BJ (cell line): ENCODE measurements around the gene VSIG10L2. TPM values are rescaled to one million over a fixed set of nuclear protein-coding genes. Genes with fewer than 3 reads are reported as not detected.

ENCODE experiments used
- CTCF ChIA-PET: fragments of 350-600 bp; formaldehyde crosslinking; extraction: SDS; loops from one replicate; lab custom pipeline; 2021; ENCODE audit warnings: antibody characterized with exemption, inconsistent platforms; lab: Yijun Ruan, JAX
- POLR2A ChIA-PET: fragments of 300-600 bp; sonication (Branson Sonifier 250); formaldehyde crosslinking; extraction: SDS; loops from one replicate; lab custom pipeline; 2021; ENCODE audit warnings: antibody characterized with exemption; lab: Charles Lee
- DNase-seq: peaks from one replicate; pipeline ENCODE4 v3.0.0-alpha.2; 2011; ENCODE audit warnings: low read depth
- H3K27me3 ChIP-seq: 2 replicates; pipeline ENCODE4 v1.6.0; 2011; ENCODE audit warnings: low read length; ENCODE audit not compliant: control insufficient read depth, insufficient read depth
- H3K36me3 ChIP-seq: 2 replicates; pipeline ENCODE4 v1.5.1; 2011; ENCODE audit warnings: low read length; ENCODE audit not compliant: control insufficient read depth, insufficient read depth
- H3K4me3 ChIP-seq: 2 replicates; pipeline ENCODE4 v1.5.1; 2011; ENCODE audit warnings: low read depth, mild to moderate bottlenecking, control low read depth, low read length
- CTCF ChIP-seq: IDR thresholded peaks from 2 replicates; pipeline ENCODE4 v1.5.1; 2011; ENCODE audit warnings: low read depth, mild to moderate bottlenecking, control low read depth, inconsistent platforms, low read length, moderate library complexity; ENCODE audit not compliant: insufficient read depth
- polyA plus RNA-seq: library from polyadenylated mRNA; depleted of rRNA; stranded (reverse); fragments of >200 nt; gene quantifications from 2 replicates; pipeline ENCODE4 v1.2.3, GENCODE V29; 2011

VSIG10L2 gene
- polyA plus RNA-seq, 1 experiment = not detected

DNA sequence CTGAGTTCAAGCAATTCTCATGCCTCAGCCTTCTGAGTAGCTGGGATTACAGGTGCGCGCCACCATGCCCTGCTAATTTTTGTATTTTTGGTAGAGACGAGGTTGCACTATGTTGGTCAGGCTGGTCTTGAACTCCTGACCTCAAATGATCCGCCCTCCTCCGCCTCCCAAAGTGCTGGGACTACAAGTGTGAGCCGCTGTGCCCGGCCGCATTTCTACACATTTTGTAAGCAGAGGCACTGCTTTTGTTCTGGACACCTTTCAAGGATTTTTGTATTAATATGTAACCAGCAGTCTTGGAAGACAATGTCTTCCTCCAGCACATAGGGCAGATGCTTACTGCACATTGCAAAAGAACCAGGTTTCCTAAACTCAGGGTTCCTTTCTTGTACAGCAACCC is 11.4 kb upstream of the VSIG10L2 start:
- Histone ChIP-seq H3K36me3 (no peaks in the 10 kb centered on the region), H3K4me3 (no peak overlapping the region), H3K27me3 (peaks cover 7% of the 10 kb centered on the region; the same call in 1 of the 2 replicates)
- CTCF ChIA-PET = no interaction called here
- POLR2A ChIA-PET = no interaction called here
- no peak for TF ChIP-seq CTCF
- DNase-seq = no peak

DNA sequence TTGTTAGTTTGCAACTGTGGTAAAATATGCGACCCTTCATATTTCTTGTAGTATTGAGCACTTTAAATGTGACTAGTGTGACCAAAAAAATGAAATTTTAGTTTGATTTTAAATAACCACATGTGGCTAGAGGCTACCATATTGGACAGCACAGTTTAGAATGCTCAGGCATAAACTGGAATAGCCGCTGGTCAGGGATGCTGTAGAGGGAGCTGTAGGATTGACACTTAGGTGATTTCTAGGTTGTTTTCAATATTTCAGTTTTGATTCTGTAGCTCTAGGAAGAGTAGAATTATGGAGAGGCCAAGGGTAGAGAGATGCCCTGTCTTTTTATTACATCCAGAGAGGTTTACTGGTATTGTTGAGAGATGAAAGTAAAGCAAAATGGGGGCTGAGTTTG is 10.8 kb upstream of the VSIG10L2 start:
- Histone ChIP-seq H3K36me3 (no peaks in the 10 kb centered on the region), H3K27me3 (peaks cover 7% of the 10 kb centered on the region; the same call in 1 of the 2 replicates), H3K4me3 (no peak overlapping the region)
- no peak for TF ChIP-seq CTCF
- POLR2A ChIA-PET = no interaction called here
- no peak for DNase-seq
- CTCF ChIA-PET = no interaction called here

DNA sequence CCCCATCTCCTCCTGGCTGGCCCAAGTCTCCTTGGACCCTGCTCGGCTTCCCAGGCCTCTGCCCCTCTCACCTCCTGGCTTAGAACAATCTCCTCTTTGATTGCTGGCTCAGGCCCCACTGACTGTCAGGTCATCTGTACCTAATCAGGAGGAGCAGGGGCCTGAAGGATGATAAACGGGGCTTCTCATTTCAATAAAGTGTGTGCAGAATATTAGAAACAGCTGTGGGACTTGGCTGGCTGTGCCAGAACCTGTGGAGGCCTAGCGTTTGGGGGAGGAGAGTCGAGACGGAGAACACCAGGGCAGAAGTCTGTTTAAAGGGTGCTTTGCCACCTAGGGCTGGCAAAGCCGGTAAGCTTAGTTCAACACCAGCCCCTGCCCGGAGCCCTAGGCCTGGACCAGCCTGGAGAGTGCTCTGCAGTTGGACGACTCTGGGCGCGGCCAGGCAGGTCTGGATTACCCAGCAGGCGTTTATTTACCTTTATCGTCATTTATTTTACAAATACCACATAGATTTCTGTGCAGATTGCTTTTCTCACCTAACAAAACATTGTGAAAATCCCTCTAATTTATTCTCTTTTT is 10.1 kb upstream of the VSIG10L2 start:
- no peaks in the 10 kb centered on the region for H3K36me3 ChIP-seq
- DNase-seq = no peak
- H3K4me3 ChIP-seq = no peak overlapping the region
- no peak for TF ChIP-seq CTCF
- ChIA-PET POLR2A (no interaction called here), CTCF (interaction anchor here (1.1 kb wide), 1 partner anchor 13 kb away, joined by 7 read pairs; no protein-coding TSS in a partner anchor)
- H3K27me3 ChIP-seq = peaks cover 7% of the 10 kb centered on the region; the same call in 1 of the 2 replicates

DNA sequence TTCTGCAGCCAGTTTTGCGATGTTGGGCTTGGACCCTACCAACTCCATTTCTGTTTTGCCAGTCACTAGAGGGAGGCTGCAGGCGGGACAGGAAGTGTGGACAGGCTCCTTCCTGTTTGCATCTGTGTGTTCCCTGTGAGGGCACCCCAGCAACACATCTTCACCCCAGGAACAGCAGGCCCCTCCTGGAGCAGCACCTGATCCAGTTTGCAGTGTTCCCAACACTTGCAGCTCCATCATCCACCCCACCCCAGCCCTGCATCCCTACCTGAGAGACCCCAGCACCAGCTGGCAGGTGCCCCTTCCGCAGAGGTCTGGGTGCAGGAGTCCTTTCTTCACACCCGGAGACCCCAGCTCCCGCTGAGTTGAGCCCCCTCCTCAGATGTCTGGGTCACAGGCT is 7.4 kb upstream of the VSIG10L2 start:
- no peak overlapping the region for H3K4me3 ChIP-seq
- H3K27me3 ChIP-seq = peaks cover 2% of the 10 kb centered on the region
- ChIA-PET CTCF (interaction anchor here (2.4 kb wide), 1 partner anchor 255 kb away, joined by 9 read pairs; no protein-coding TSS in a partner anchor), POLR2A (no interaction called here)
- no peaks in the 10 kb centered on the region for H3K36me3 ChIP-seq
- DNase-seq = no peak
- TF ChIP-seq CTCF = no peak

DNA sequence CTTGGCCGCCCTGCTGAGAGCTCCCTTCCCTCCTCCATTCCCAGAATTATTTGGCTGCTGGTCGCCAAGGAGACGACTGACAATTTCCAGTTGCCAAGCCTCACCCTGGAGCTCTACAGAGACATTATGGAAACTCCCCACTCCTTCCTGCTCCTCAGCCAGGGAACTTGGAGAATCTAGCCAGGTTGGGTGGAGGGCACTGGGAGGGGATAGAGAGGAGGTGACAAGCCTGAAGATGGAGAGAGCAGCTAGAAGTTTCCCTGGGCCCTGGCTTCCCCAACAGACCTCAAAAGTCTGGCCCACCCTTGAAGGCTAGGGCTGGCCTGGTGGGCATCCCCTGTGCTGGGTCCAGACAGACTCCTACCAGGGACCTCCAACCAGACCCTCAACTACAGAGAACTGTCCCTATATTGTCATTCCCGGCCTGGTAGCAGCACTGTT is 6.7 kb upstream of the VSIG10L2 start:
- no peak for TF ChIP-seq CTCF
- H3K4me3 ChIP-seq = no peak overlapping the region
- H3K27me3 ChIP-seq = peaks cover 2% of the 10 kb centered on the region
- ChIA-PET CTCF (interaction anchor here (1.5 to 3.3 kb wide), 4 partner anchors 11 to 255 kb away, joined by 3 to 11 read pairs (median 7); no protein-coding TSS in a partner anchor), POLR2A (no interaction called here)
- H3K36me3 ChIP-seq = no peaks in the 10 kb centered on the region
- no peak for DNase-seq
